Activated CD4-positive, alpha-beta T cell treated with anti-CD3 and anti-CD28 coated beads, Interleukin-10, Interleukin-2, amounts not matched to agents 100 ng/mL and 50 ng/mL, durations not matched to agents 16 hours and 8 hours (primary cell): ENCODE results near the gene DENND1B.
A peak's percentile ranks its signal among the peaks of the same experiment; 100 is the strongest.
"Not testable (repeated sequence)": the region's sequence is repeated elsewhere in the genome, so short reads cannot be mapped to it uniquely, and the experiment has no call there.

ENCODE experiments used
- DNase-seq: peaks from one replicate; pipeline ENCODE4 v3.0.0-alpha.2; 2020

Gene DENND1B

GRCh38 chr1:197541411-197541810 is 233.9 kb downstream of the DENND1B start:
- DNase-seq = no peak

- peak; percentile 28 for DNase-seq
Measured at GRCh38 chr1:197526736-197527371, 248.4 kb downstream of the DENND1B start.

GRCh38 chr1:197521118-197521739 is 254.1 kb downstream of the DENND1B start:
- peak; percentile 51 for DNase-seq

GRCh38 chr1:197519741-197520334 is 255.4 kb downstream of the DENND1B start:
- DNase-seq = no peak

GRCh38 chr1:197515421-197515820 is 259.9 kb downstream of the DENND1B start:
- no peak for DNase-seq

- no peak for DNase-seq
Measured at GRCh38 chr1:197510691-197511378, 264.4 kb downstream of the DENND1B start.

- DNase-seq = no peak
Measured at GRCh38 chr1:197496722-197497121, 278.6 kb downstream of the DENND1B start.

- DNase-seq = not testable (repeated sequence)
Measured at GRCh38 chr1:197491505-197491904, 283.8 kb downstream of the DENND1B start.

- no peak for DNase-seq
Measured at GRCh38 chr1:197486946-197487345, 288.3 kb downstream of the DENND1B start.

GRCh38 chr1:197485790-197486189 is 289.5 kb downstream of the DENND1B start:
- DNase-seq = no peak

- DNase-seq = peak; percentile 47
Measured at GRCh38 chr1:197481101-197481500, 294.2 kb downstream of the DENND1B start.

GRCh38 chr1:197480446-197480845 is 294.8 kb downstream of the DENND1B start:
- no peak for DNase-seq

GRCh38 chr1:197472141-197472540 is 303.1 kb downstream of the DENND1B start:
- no peak for DNase-seq

- no peak for DNase-seq
Measured at GRCh38 chr1:197471248-197471985, 303.9 kb downstream of the DENND1B start.

- no peak for DNase-seq
Measured at GRCh38 chr1:197470330-197470729, 304.9 kb downstream of the DENND1B start.

- DNase-seq = no peak
Measured at GRCh38 chr1:197469620-197470210, 305.6 kb downstream of the DENND1B start.

GRCh38 chr1:197468543-197469175 is 306.6 kb downstream of the DENND1B start:
- DNase-seq = no peak

- DNase-seq = no peak
Measured at GRCh38 chr1:197467881-197468280, 307.4 kb downstream of the DENND1B start.

GRCh38 chr1:197466813-197467212 is 308.5 kb downstream of the DENND1B start:
- DNase-seq = no peak

GRCh38 chr1:197465528-197466327 is 309.6 kb downstream of the DENND1B start:
- DNase-seq = no peak

GRCh38 chr1:197464044-197464443 is 311.2 kb downstream of the DENND1B start:
- no peak for DNase-seq
